ENCODE measurements around the gene A1BG. TPM values are rescaled to one million over a fixed set of nuclear protein-coding genes. Genes with fewer than 3 reads are reported as not detected.
"Not testable (repeated sequence)": the region's sequence is repeated elsewhere in the genome, so short reads cannot be mapped to it uniquely, and the experiment has no call there.

The A1BG gene
- total RNA-seq, 1 donor from 2014 or later: 3.9 TPM

DNA sequence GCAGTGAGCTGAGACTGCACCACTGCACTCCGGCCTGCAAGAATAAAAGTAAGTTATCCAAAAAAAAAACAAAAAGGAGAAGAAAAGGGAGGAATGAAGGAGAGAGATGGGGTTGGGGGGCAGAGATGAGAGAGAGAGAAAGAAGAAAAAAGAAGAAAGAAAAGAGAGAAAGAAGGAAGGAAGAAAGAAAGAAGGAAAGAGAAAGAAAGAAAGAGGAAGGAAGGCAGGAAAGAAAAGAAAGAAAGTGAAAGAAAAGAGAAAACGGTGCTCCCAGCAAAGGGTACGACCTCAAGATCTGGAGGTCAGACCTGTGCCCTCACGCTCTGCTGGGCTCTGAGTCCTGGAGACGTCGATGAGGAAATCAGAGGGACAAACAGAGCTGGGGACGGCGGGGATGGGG, 3.7 kb downstream of the A1BG start:
- no peak for ATAC-seq
- intact Hi-C loops (cut with DNase I): no loop called here

DNA sequence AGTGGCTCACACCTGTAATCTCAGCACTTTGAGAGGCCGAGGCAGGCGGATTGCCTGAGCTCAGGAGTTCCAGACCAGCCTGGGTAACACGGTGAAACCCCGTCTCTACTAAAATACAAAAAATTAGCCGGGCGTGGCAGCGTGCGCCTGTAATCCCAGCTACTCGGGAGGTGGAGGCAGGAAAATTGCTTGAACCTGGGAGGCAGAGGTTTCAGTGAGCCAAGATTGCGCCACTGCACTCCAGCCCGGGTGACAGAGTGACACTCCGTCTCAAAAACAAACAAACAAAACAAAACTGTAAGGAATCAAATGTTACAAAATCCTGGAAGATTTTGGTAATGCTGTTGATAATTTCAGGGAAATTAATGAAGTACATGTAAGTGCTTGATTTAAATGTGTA, 5.2 kb downstream of the A1BG start:
- intact Hi-C loops (cut with DNase I); DNase-seq (ENCODE audit: missing footprints); ATAC-seq: not testable (repeated sequence)

More for the DNA sequence above, 3.7 kb downstream of the A1BG start:
- no peak for DNase-seq (ENCODE audit: missing footprints)

DNA sequence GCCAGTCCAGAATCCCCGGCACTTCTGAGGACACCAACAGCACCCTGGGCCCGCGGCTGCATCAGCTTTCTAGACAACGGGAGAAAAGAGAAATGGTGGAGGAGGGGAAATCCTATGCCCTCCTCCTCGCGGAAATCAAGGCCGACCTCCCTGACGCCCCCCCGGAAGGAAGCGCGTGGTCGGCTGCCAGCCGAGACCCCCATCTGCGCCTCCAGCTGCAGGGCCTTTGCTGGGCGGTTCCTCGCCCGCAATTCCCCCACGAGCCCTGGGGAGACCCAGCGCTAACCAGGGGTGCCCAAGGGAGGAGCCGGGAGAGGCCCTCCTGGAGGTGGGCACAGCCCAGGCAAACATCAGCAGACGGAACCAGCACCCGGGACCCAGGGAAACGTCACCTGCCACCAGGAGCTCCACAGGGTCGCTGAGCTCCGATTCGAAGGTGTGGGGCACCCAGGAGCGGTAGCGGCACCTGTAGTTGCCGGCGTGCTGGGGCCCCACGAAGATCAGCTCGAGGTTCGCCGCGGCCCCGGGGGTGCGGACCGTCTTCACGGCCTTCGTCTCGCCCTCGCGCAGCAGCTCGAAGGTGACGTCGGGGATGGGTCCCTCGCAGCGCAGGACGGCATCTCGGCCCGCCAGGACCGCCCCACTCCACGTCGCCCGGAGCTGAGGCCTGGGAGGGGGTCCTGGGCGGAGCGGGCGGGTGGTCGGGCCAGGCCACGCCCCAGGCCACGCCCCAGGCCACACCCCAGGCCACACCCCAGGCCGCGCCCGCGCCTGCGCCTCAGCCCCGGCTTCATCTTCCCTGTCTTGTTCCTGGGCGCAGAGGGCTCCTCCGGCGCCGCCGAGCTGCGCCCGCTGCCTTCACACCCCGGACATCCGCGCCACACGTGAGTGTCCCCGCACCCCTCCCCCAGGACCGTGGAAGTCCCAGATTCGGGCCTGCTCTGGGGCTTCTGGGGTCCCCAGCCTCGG, 6.0 kb downstream of the A1BG start:
- peak; percentile 96 for ATAC-seq
- intact Hi-C loops (cut with DNase I): no loop called here
- peak; percentile 87 for DNase-seq (ENCODE audit: missing footprints)

DNA sequence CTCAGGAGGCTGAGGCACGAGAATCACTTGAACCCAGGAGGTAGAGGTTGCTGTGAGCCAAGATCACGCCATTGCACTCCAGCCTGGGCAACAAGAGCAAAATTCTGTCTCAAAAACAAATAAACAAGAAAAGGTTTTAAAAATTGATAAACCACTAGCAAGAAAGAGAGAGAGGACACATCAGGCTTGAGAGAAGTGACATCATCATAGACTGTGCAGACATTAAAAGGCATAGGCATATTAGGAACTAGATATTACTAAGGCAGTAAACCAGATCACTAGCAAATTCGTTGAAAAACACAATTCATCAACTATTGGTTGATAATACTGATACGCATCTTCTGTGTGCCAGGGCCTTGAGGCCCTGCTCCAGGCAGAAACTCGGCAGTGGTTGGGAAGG, 7.7 kb downstream of the A1BG start:
- ATAC-seq (no peak), DNase-seq (ENCODE audit: missing footprints) (no peak)
- intact Hi-C loops (cut with DNase I): no loop called here

DNA sequence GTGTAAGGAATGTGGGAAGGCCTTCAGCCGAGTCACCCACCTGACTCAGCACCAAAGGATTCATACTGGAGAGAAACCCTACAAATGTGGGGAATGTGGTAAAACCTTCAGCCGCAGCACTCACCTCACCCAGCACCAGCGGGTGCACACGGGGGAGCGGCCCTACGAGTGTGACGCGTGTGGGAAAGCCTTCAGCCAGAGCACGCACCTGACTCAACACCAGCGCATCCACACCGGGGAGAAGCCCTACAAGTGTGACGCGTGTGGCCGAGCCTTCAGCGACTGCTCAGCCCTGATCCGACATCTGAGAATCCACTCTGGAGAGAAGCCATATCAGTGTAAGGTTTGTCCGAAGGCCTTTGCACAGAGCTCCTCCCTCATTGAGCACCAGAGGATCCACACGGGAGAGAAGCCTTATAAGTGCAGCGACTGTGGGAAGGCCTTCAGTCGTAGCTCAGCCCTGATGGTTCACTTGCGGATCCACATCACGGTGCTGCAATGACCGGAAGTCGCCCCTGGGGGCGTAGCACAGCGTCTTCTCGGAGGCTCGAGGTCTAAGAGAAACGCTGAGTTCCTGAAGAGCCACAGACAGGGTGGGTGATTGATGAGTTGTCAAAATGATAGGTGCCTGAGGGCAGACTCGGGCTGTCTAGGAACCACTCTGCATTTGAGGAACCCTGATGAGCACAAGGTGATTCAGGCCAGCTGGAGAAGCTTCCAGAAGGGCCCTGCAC, 14.3 kb downstream of the A1BG start:
- intact Hi-C loops (cut with DNase I): no loop called here
- no peak for ATAC-seq
- no peak for DNase-seq (ENCODE audit: missing footprints)

DNA sequence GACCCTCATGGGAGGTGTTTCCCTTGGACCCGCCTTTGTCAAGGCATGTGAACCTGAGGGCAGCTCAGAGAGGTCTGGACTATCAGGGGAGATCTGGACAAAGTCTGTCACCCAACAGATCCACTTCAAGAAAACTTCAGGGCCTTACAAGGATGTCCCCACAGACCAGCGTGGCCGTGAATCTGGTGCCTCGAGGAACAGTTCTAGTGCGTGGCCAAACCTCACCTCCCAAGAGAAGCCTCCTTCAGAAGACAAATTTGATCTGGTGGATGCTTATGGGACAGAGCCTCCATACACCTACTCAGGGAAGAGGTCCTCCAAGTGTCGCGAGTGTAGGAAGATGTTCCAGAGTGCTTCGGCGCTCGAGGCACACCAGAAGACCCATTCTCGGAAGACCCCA, 15.0 kb downstream of the A1BG start:
- no peak for ATAC-seq
- no peak for DNase-seq (ENCODE audit: missing footprints)
- intact Hi-C loops (cut with DNase I): no loop called here

DNA sequence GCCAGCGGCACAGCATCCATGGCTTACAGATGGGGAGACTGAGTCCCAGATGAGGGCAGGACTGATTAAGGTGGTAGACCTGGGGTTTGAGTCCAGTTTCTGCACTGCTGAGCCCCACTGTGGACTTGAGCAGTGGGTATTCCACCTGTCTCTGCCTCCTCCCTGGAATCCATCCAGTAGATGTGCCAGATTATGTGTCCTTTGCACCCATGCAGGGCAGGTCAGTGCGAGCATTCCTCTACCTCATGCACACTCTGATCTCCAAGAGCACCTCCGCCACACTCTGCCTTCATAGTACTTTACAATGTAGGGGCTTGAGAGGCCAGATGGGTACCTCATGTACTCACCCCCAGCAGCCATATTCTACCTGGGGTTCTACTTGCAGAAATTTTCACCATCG, 16.5 kb downstream of the A1BG start:
- DNase-seq (ENCODE audit: missing footprints): no peak
- intact Hi-C loops (cut with DNase I): no loop called here
- no peak for ATAC-seq

DNA sequence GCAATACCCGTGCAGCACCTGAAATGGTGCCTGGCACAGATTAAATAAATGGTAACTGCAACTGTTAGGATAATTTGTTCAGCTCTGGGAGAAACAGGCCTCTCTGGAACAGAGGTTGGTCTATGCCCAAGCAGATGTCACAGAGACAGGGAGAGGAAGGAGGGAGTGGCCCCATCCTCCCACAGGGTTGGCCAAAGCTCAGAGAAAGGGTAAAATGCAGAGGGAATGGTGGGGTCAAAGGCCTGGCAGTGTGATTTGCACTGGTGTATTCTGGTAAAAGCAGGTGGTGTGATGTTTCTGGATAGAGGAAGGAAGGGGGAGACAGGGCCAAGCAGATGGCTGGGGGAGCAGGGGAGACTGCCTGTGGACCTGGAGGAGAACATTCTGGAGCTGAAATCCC, 17.1 kb downstream of the A1BG start:
- no peak for ATAC-seq
- no peak for DNase-seq (ENCODE audit: missing footprints)
- intact Hi-C loops (cut with DNase I): no loop called here

DNA sequence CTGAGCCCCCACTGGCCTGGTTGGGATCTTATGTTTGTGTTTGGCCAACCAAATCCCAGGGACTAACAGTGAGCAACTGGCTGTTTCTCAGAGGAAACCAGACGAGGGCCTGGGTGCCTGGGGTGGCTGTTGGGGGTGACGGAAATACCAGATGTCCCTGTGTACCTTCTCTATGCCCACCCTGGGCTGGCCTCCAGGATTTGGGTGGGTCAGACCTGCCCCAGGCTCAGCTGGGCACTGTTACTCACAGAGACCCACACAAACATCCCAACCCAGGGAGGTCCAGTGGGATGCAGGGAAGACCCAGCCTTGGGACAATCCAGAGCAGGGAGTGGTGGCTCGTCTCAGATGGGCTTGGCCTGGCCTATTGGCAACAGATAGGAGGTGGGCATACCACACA, 17.7 kb downstream of the A1BG start:
- no peak for DNase-seq (ENCODE audit: missing footprints)
- intact Hi-C loops (cut with DNase I): no loop called here

DNA sequence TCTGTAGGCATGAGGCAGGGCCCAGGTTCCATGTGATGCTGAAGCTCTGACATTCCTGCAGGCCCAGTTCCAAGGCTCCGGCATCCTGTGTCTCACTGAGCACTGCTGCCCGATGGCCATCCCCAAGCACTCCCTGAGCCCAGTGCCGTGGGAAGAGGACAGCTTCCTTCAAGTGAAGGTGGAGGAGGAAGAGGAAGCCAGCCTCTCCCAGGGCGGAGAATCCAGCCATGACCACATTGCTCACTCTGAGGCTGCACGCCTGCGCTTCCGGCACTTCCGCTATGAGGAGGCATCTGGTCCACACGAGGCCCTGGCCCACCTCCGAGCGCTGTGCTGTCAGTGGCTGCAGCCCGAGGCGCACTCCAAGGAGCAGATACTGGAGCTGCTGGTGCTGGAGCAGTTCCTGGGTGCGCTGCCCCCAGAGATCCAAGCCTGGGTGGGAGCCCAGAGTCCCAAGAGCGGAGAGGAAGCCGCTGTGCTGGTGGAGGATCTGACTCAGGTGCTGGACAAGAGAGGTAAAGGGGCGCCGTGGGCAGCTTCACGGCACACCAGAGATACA, 18.5 kb downstream of the A1BG start:
- DNase-seq (ENCODE audit: missing footprints): no peak
- no peak for ATAC-seq
- intact Hi-C loops (cut with DNase I): no loop called here

More for the DNA sequence above, 17.7 kb downstream of the A1BG start:
- no peak for ATAC-seq

DNA sequence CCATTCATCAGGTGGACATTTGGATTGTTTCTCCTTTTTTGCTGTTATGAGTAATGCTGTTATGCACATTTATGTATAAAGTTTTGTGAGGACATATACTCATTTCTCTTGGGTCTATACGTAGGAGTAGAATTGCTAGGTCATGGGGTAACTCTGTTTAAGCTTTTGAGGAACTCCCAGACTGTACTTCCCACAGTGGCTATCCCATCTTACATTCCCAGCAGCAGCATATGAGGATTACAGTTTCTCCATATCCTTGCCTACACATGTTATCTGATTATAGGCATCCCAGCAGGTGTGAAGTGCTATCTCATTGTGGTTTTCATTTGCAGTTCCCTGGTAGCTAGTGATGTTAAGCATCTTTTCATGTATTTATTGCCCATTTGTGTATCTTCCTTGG, 20.6 kb downstream of the A1BG start:
- no peak for DNase-seq (ENCODE audit: missing footprints)
- no peak for ATAC-seq
- intact Hi-C loops (cut with DNase I): no loop called here

DNA sequence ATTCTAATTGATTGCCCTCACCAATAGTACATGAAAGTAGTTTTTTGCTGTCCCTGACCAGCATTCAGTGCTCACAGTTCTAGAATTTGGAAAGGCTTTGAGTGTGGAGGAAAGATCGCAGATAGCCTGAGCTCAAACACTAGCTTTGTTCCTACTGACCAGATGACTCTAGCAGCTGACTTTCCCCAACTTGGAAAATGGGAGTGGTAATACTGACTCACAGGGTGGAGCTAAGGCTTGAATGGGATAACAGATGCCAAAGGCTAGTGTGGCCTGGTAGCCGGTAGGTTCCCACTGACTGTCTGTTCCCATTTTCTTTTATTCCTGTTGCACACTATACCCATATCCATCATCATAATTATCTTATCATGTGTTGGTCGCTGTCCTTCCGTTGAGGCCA, 22.8 kb downstream of the A1BG start:
- DNase-seq (ENCODE audit: missing footprints) (no peak), ATAC-seq (no peak)
- intact Hi-C loops (cut with DNase I): no loop called here

DNA sequence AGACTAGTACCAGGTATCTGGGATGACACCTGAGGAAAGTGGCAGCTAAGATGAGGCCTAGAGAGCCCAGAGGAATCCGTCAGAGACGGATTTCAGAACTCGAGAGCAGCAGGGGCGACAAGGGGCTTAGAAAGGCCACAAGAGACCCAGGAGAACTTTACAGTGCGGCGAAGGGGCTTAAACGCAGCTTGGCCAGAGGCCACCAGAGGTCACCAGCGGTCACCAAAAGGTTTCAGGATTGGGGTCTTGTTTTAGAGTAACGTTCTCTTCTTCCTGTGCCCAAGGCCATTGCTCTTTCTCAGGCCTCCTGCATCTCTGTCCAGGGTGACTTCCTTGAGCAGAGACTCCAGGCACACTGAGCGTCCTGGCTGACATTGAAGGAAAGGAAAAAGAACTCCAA, 24.3 kb downstream of the A1BG start:
- ATAC-seq: no peak
- intact Hi-C loops (cut with DNase I): no loop called here
- no peak for DNase-seq (ENCODE audit: missing footprints)

DNA sequence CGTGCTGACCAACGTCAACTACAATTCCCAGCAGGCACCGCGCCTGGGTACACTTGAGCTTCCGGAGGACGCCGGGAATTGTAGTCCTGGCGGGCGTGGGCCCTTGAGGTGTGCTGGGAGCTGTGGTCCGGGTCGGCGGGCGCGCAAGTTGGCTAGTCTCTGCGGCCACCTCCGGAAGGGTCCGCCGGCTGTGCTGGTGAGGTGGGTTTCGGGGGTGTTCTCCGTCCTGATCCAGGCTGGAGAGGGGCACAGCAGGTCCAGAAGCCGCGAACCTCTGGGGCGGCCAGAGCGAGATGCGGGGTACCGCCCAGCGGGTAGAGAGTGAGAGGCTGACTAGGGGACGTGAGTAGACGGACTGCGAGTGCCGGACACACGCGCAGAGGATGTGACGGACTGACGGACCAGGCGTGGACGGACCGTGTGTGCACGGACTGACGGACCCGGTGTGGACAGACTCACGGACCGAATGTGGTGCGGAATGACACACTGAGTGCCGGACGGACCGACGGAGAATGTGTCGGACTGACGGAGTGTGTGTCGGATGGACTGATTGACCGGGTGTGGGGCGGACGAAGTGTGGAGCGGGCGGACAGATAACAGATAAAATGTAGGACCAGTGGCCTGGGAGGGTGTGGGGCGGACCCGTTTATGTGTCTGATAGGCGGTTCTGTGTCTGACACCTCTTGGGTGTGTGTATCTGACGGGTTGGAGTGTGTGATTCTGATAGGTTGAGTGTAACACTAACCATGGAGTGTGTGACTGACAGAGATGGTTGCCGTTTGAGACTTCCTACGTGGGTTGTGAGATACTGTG, 26.2 kb downstream of the A1BG start, which contains the start of gene ZSCAN22:
Gene ZSCAN22 (plus strand): TSS at position 81 of the 813 bp plus-strand sequence. CDS start 7,809 bp downstream, outside the sequence.
- DNase-seq (ENCODE audit: missing footprints): peak; percentile 99
- intact Hi-C loops (cut with DNase I): loop anchor here (1.0 to 2.0 kb wide), 2 partner anchors 35 to 54 kb away; partner anchors contain the start of genes ZNF497 and ZNF837
- ATAC-seq: peak; percentile 97

DNA sequence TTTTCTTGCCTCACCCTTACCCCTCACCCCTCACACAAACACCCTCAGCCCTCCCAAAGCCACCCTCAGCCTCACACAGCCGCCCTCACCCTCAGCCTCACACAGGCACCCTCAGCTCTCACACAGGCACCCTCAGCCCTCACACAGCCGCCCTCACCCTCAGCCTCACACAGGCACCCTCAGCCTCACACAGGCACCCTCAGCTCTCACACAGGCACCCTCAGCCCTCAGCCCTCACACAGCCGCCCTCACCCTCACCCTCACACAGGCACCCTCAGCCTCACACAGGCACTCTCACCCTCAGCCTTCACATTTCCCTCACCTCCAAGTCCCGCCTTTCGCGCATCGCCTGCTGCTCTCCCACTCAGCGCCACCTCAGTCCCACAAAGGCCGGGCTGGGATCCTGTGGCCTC, 26.8 kb downstream of the A1BG start:
- DNase-seq (ENCODE audit: missing footprints) (no peak), ATAC-seq (no peak)
- intact Hi-C loops (cut with DNase I): loop anchor here (2.0 kb wide), 1 partner anchor 54 kb away; the partner anchor contains the start of gene ZNF837

DNA sequence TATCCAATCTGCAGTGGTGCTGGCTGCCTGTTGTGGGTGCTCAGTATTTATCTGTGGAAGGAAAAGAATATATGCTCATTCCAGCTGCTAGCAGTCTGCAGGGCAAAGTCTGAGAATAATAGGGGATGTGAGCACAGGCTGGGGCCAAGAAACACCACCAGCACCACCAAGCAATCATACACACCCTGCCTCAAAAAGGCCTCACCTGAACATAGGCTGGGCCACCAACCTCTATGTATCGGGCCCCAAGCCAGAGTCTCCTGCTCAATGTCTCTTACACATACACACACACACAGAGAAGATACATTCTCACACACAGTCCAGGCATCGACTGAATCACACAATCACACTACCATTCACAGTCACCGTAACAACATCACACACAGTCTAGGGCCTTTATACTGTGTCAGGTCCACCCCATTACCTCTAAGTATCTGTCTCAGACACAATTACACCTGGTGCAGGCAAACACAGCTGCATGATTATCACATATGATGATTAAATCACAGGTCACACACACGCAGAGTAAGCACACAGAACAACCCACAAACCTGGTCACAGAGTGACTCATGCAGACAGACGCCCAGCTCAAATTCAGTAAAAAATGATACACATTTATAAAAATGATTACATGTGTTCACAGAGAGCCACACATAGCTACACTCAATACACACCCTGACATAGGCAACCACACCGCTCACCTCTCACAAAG, 27.8 kb downstream of the A1BG start:
- DNase-seq (ENCODE audit: missing footprints): no peak
- intact Hi-C loops (cut with DNase I): loop anchor here (2.0 kb wide), 1 partner anchor 55 kb away; the partner anchor contains the start of gene ZNF837

DNA sequence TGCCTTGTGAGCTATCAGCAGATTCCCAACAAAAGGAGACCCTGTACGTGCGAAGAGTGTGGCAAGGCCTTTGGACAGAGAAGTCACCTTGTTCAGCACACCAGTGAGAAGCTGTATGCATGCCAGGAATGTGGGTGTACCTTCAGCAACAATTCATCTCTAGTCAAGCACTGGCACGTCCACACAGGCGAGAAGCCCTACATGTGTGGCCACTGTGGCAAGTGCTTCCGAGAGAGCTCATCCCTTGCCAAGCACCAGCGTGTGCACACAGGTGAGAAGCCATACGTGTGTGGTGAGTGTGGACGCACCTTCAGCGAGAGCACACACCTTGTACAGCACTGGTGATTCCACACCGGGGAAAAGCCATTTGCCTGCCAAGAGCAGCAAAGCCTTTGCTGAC, 34.1 kb downstream of the A1BG start:
- ATAC-seq (no peak), DNase-seq (ENCODE audit: missing footprints) (no peak)
- intact Hi-C loops (cut with DNase I): no loop called here

More for the DNA sequence above, 27.8 kb downstream of the A1BG start:
- no peak for ATAC-seq

DNA sequence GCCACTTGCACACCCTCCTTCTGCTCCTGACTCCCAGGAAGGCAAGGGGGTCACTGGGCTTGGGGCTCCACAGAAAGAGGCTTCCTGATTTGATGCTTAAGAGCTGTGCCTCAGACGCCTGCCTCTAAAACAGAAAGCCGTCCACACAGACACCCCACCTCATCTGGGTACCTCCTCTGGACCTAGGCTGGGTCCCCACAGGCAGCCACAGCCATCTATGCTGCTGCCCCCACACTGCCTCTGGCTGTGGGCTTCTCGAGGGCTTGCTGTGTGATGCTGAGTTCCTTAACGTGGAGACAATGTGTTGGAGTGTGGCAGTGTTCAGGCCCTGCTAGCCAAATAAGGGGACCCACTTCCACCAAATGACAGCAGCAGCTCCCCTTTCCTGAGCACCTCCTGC, 35.0 kb downstream of the A1BG start:
- no peak for DNase-seq (ENCODE audit: missing footprints)
- ATAC-seq: no peak
- intact Hi-C loops (cut with DNase I): no loop called here
